Measurements from ENCODE around the gene DGKB.

GRCh38 chr7:14773729-14774271 lies 128.8 kb downstream of the DGKB start:
- TF ChIP-seq CTCF (IDR thresholded peaks at IDR 0.05) (no peak), EP300 (IDR thresholded peaks at IDR 0.05) (no peak), POLR2A (IDR thresholded peaks at IDR 0.05) (no peak)
